ENCODE measurements around the gene C2orf76.
"Not testable (repeated sequence)": the region's sequence is repeated elsewhere in the genome, so short reads cannot be mapped to it uniquely, and the experiment has no call there.

Gene C2orf76

DNA sequence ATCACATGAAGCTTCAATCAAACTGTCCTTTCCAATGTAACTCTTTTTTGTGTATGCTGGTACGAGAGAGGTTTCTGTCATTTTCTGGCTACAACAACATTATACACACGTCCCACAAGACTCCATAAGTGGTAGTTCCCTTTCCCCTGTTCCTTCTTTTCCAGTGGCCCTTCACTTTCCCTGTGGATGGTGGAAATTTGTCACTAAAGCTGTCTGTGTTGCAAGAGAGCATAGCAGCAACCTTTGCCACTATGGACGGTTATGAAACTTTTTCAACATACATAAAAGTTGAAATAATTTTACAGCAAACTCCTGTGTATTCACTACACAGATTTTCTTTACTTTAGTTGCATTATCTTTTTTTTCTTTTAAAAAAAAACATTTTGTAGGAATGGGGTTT is 18.8 kb upstream of the C2orf76 start:
- TF ChIP-seq, protein P1, sequence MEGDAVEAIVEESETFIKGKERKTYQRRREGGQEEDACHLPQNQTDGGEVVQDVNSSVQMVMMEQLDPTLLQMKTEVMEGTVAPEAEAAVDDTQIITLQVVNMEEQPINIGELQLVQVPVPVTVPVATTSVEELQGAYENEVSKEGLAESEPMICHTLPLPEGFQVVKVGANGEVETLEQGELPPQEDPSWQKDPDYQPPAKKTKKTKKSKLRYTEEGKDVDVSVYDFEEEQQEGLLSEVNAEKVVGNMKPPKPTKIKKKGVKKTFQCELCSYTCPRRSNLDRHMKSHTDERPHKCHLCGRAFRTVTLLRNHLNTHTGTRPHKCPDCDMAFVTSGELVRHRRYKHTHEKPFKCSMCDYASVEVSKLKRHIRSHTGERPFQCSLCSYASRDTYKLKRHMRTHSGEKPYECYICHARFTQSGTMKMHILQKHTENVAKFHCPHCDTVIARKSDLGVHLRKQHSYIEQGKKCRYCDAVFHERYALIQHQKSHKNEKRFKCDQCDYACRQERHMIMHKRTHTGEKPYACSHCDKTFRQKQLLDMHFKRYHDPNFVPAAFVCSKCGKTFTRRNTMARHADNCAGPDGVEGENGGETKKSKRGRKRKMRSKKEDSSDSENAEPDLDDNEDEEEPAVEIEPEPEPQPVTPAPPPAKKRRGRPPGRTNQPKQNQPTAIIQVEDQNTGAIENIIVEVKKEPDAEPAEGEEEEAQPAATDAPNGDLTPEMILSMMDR (conservative IDR thresholded peaks at IDR 0.05): no peak
- TF ChIP-seq ZFX (IDR thresholded peaks at IDR 0.05): no peak
- H3K27ac ChIP-seq: no peak overlapping the region

DNA sequence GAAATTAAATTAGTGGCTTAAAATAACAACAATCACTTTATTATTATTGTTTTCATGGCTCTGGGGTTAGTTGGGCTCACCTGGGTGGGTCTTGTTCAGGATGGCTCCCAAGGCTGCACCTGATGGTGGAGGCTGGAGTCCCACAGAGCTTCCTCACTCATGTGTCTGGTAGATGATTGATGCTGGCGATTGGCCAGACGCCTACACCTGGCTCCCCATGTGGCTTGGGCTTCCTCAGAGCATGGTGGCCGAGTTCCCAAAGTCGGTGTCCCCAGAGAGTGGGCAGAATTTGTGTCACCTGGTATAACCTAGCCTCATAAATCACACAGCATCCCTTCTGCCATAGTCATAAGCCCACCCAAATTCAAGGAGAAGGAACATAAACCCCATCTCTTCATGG is 18.3 kb upstream of the C2orf76 start:
- H3K27ac ChIP-seq: peak overlapping the region; percentile 70; the same call in 1 of the 2 replicates
- TF ChIP-seq ZFX (IDR thresholded peaks at IDR 0.05): no peak

DNA sequence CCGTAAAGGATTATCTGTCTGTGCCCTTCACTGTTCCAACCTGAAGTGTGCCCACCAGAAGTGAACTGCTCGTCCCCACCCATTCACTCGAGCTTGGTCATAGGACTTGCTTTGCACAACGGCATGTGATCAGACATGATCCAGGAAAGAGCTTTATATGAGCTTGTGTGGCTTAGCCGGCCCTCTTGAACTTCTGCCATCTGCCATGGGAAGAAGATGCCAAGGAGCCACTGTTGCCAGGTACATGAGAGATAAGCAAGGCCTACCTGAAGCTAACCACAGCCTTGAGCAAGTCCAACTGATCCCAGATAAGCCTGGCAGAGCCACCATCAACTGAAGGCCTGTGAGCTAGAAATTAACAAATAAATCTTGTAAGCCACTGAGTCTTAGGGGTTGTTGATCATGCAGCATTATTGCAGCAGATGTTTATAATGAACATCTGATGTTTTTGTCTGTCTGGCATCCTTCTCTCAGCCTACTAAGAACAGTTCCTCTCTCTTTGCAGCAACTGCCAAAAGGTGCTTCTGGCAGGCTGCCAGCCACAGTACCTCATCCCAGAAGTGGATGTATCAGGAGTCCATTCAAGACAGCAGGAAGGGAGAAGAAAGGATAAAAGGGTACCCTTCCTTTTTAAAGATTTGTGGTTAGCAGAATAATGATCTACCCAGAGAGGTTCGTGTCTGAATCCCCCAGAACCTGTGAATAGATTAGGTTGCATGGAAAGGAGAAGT is 16.9 kb upstream of the C2orf76 start:
- TF ChIP-seq, protein P1 (conservative IDR thresholded peaks at IDR 0.05): no peak
- no peak for TF ChIP-seq ZFX (IDR thresholded peaks at IDR 0.05)
- H3K27ac ChIP-seq: peak overlapping the region; percentile 70

DNA sequence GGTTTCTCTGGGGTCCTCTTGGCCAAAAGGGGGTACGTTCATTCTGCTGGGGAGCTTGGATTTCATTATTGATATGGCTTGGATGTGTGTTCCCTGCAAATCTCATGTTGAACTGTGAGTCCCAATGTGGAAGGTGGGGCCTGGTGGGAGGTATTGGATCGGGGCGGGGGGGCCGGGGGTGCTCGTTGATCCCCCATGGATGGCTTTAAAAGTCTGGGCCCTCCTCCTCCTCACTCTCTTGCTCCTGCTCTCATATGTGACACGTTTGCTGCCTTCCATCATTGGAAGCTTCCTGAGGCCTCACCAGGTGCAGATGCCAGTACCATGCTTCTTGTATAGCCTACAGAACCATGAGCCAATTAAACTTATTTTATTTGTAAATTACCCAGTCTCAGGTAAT is 11.9 kb upstream of the C2orf76 start:
- TF ChIP-seq, protein P1 (conservative IDR thresholded peaks at IDR 0.05): no peak
- no peak for TF ChIP-seq ZFX (IDR thresholded peaks at IDR 0.05)
- no peak overlapping the region for H3K27ac ChIP-seq

DNA sequence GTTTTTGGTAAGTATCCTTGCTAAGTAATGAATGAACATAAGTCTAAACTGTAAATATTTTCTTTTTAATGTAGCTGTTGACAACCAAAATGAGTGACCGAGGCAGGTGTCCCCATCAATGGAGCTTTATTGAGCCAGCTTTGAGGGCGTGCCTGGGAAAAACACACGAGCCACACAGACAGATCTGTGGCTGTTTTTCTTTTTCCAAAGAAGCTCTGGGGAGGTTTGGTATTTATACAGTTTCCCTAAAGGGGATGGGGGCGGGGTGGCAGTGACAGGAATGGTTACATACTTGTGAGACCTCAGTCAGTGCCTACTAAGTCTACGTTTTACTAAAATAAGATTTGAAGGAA is 11.3 kb upstream of the C2orf76 start:
- TF ChIP-seq, protein P1 (conservative IDR thresholded peaks at IDR 0.05): no peak
- no peak for TF ChIP-seq ZFX (IDR thresholded peaks at IDR 0.05)
- H3K27ac ChIP-seq: no peak overlapping the region

DNA sequence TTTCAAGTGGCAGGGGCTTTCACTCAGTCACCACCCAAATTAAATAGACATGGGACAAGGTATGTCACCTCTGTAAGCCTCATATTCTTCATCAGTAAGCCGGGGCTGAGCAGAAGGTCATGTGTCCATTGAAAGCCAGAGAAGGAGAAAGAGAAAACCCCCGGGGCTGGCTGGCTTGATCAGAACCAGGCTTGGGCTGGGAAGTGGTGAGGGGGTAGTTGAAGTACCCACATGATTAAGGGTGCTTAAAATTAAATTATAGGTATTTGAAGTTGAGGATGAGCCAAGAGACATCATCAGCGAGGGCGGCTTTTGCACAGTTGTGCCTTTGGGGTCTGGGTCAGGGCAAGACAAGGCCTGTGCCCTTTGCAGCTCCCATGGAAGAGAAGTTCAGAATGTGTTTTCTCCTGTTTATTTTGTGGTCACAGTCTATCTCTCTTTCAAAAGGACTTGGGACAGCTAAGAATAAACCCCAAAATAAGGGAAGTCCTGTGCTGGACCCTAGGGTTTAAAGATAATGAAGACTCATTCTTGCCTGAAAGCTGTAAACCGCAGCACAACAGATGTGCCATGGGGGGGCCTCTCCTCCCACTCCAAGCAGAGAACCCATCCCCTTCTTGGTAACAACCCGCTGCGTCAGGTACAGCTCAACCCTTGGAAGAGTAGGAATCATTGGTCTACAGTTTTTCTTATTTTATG is 10.8 kb upstream of the C2orf76 start:
- no peak for TF ChIP-seq ZFX (IDR thresholded peaks at IDR 0.05)
- TF ChIP-seq, protein P1 (conservative IDR thresholded peaks at IDR 0.05): no peak
- no peak overlapping the region for H3K27ac ChIP-seq

DNA sequence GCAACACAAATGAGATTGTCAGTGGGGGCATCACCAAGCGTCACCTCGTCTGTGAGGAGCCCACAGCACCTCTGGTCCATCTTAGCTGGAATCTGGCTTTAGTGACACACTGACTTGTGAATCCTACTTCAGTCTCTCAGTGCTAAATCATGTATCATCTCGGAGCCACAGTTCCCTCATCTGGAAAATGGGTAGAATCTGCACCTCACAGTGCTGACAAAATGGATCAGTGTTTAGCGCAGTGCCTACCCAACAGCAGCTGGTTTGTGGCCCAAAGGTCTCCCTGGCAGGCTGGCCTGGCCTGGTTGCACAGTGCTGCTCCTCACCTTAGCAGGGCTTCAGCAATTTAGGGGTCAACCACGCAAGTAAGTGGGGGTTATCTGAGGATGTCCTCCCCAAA is 10.2 kb upstream of the C2orf76 start:
- no peak overlapping the region for H3K27ac ChIP-seq
- TF ChIP-seq, protein P1 (conservative IDR thresholded peaks at IDR 0.05): no peak
- TF ChIP-seq ZFX (IDR thresholded peaks at IDR 0.05): no peak

DNA sequence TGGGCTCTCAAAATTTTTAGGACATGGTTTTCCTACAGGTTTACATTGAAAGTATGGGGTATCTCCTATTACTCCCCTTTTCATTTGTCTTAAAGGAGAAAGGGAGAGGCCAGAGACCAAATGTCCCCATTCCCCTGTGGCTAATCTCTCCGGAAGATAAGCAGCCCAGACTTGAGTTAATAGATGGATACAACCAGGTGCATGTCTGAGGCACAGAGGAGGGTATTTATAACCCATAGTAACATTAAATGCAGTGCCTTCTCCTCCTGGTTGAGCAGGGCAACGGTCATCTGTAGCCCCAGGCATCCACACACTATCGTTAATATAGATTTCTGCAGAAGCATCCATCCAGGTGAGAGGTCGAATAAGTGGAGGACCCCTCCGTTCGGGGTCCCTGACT is 9.8 kb upstream of the C2orf76 start:
- H3K27ac ChIP-seq: not testable (repeated sequence)

DNA sequence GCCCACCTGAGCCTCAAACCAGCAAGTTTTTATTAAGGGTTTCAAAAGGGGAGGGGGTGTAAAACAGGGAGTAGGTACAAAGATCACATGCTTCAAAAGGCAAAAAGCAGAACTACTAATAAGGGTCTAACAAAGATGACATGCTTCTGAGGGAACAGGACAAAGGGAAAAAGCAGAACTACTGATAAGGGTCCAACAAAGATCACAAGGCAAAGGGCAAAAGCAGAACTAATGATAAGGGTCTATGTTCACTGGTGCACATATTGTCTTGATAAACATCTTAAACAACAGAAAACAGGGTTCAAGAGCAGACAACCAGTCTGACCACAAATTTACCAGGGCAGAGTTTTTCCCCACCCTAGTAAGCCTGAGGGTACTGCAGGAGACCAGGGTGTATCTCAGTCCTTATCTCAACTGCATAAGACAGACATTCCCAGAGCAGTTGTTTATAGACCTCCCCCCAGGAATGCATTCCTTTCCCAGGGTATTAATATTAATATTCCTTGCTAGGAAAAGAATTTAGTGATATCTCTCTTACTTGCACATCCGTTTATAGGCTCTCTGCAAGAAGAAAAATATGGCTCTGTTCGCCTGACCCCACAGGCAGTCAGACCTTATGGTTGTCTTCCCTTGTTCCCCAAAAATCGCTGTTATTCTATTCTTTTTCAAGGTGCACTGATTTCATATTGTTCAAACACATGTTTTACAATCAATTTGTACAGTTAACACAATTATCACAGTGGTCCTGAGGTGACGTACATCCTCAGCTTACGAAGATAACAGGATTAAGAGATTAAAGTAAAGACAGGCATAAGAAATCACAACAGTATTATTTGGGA is 7.5 kb upstream of the C2orf76 start:
- not testable (repeated sequence) for H3K27ac ChIP-seq

All from C4-2B (cell line).